NOMO-1 (cell line): Measurements from ENCODE around the gene NGF.

ENCODE experiments used
- DNase-seq, 2 experiments: peaks; one replicate each; lab custom pipeline; 2025; ENCODE audit not compliant: unreplicated experiment in 2 of 2; lab: John Stamatoyannopoulos, UW

The NGF gene

DNA sequence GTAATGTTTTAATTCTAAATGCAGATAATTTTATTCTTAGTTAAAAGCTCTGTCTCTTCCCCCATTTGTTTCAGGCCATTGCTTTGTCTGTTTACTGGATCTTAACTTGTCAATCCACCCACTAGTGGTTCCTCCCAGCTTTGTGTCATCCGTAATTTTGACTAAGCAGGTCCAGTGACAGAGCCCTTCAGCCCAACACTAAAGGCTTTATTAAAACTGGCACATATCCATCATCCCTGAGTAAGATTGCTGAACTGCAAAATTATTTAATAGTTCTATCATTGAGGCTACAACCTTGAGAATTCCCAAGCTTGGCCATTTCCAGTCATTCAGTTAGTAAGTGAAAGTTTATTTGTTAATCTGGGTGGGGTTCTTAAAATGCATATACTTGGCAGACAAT lies 96.7 kb downstream of the NGF start:
- no peak for DNase-seq

DNA sequence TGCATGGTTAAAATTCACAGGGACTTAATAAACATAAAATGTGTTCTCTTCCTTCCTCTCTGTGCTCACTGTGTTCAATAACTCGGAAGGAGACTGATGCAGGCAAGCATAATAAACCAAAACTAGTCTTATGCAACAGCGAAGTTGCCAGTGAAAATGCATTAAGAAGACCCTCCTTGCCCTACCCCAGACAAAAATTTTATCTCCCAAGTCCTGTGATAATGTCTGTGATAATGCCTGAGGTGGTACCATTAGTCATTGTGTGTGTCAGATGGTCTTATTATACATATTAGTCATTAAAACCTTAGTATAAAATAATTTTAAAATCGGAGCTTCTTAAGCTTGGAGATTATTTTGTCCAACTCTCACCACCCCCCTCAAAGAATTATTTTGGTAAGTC lies 97.8 kb downstream of the NGF start:
- no peak for DNase-seq

DNA sequence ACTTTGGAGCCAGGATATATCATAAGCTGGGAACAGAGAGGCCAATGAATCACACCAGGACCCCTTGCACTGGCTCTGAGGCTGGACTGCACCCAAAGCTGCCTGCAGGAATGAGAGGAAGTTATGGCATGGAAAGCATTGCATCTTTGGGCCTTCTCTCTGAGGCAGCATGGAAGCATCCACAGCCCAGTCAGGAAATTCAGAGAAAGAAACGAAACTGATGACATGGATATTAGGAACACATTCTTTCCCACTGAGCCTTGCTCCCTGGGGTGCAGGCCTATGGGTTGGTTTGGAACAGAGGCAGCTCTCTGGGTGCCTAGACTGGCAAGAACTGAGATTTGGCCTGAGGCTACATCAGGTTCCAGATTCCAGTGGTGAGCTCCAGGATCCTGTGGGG lies 98.6 kb downstream of the NGF start:
- DNase-seq = no peak

DNA sequence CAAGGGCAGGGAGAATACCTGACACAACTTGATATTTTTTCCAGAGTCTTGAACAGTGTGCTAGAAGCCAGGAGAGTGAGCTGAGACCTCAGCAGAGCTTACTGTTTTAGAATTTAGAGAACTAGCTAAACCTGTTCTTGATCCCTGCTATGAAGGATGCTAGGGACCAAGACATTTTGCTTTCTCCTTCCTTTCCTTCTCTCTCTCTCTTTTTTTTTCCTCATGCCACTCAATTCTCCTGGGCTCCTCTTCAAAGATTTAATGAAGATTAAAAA lies 99.0 kb downstream of the NGF start:
- DNase-seq = no peak

DNA sequence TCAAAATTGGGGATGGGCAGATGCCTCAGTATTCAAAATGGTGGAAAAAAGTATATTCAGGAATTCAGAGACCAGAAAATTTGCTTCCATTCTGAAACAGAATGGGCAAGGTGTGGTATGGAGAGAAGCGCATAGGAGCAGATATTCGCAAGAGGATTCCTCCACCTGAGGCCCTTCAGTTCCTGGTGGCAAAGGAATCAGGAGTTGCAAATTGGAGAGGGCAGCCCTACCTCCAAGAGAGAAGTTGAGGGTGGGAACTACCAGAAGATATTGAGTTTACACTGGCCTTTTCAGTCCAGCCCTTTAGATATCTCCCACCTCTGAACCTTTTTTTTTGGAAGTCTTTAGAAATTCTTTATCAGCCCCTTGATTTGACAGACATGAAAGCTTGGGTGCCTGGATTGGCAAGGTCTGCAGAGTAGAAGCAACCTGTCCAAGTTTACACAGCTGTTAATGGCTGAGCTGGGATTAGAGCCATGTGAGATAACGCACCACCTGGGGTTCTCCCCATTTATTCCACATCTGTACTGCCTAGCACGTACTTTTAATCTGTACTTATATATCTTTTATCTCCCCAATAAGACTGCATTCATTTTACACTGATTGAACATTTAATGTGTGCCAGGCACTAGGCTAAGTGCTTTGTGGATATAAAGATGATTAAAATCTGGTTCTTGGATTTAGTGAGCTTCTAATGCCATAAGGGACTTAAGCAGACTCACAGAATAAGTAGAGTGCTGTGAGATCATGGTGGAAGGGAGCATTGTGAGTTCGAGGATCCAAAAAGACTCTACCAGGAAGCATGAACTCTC lies 99.5 kb downstream of the NGF start:
- DNase-seq = no peak

DNA sequence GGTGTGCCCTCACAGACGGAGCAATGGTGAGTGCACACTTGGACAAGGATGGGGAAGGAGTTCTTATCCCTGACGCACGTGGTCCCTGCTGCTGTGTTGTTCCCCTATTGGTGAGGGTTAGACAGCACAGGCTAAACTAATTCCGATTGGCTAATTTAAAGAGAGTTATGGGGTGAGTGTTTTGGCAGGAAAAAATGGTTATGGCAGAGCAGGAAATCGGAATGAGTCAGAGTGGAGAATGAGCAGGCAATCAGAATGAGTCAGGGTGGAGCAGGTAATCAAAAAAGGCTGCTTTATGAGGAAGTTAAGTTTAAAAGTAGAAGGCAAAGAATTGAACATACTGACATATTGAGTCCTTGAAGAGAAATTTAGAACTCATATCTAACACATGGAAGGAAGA lies 100.5 kb downstream of the NGF start:
- DNase-seq = no peak

DNA sequence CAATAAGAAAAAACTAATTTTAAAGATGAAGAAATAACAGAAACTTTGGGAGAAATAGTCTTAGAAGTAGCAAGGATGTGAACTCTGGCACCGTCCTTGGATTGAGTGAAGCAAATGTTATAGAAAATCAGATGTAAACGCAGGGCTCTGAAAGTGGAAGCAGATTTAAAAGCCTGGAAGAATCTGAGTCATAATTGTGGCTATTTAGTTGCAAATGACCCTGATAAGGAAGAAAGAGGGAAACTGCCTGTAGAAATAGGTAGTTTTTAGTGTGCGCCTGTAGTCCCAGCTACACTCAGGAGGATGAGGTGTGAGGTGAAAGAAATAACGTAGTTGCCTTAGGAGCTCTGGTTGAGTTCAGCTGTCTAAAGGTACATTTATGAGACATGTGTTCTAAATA lies 101.0 kb downstream of the NGF start:
- DNase-seq = no peak
